MM.1S (cell line): ENCODE data around the gene PKP4.

Experiments used
- EZH2 ChIP-seq: fragments of 300-600 bp; sonication (generic); optimal IDR thresholded peaks from 2 replicates; pipeline ENCODE3; 2017; ENCODE audit warnings: low read depth, mild to moderate bottlenecking, antibody characterized with exemption, low read length, mixed read lengths
- TF ChIP-seq, protein P1 (sequence below): fragments of 300-600 bp; sonication (generic); IDR thresholded peaks from 2 replicates; pipeline ENCODE4 v1.5.1; 2016; ENCODE audit warnings: antibody characterized with exemption, low read length, mixed read lengths

DNA sequence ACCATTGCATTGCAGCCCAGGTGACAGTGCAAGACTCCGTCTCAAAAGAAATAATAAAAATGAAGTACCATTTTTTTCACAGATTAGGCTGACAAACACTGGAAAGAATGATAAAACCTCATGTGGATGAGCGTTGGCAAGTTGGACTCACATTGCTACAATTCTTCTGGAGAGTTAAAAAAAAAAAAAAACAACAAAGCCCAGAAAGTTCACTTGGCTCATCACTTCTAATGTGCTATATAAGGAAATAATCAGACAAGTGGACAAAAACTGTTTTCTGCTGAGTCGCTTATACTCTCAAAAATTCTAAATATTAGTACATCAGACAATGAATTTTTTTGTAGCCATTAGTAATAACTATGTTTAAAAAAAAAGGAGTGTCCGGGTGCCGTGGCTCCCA lies 38.4 kb downstream of the PKP4 start:
- TF ChIP-seq, protein P1, sequence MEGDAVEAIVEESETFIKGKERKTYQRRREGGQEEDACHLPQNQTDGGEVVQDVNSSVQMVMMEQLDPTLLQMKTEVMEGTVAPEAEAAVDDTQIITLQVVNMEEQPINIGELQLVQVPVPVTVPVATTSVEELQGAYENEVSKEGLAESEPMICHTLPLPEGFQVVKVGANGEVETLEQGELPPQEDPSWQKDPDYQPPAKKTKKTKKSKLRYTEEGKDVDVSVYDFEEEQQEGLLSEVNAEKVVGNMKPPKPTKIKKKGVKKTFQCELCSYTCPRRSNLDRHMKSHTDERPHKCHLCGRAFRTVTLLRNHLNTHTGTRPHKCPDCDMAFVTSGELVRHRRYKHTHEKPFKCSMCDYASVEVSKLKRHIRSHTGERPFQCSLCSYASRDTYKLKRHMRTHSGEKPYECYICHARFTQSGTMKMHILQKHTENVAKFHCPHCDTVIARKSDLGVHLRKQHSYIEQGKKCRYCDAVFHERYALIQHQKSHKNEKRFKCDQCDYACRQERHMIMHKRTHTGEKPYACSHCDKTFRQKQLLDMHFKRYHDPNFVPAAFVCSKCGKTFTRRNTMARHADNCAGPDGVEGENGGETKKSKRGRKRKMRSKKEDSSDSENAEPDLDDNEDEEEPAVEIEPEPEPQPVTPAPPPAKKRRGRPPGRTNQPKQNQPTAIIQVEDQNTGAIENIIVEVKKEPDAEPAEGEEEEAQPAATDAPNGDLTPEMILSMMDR: no peak
- TF ChIP-seq EZH2: no peak
